ENCODE results near the gene GLDN.

Gene GLDN

GRCh38 chr15:51323749-51324148 lies 17.7 kb upstream of the GLDN start:
- DNase-seq, result no peak

- DNase-seq, result no peak
Observed at GRCh38 chr15:51325167-51325566, 16.3 kb upstream of the GLDN start.

- no peak for DNase-seq
Observed at GRCh38 chr15:51327081-51327480, 14.4 kb upstream of the GLDN start.

- peak; percentile 48 to 60 for DNase-seq
Observed at GRCh38 chr15:51328926-51329325, 12.5 kb upstream of the GLDN start.

GRCh38 chr15:51331141-51331540 lies 10.3 kb upstream of the GLDN start:
- DNase-seq, result no peak

GRCh38 chr15:51332206-51333147 lies 9.0 kb upstream of the GLDN start:
- peak; percentile 67 to 74 for DNase-seq

- DNase-seq, result no peak
Observed at GRCh38 chr15:51333571-51333970, 7.9 kb upstream of the GLDN start.

GRCh38 chr15:51334011-51334451 lies 7.4 kb upstream of the GLDN start:
- peak; percentile 37 to 52 for DNase-seq

- no peak for DNase-seq
Observed at GRCh38 chr15:51335087-51335486, 6.4 kb upstream of the GLDN start.

GRCh38 chr15:51335538-51336410 lies 5.7 kb upstream of the GLDN start:
- no peak for DNase-seq

GRCh38 chr15:51338496-51338895 lies 3.0 kb upstream of the GLDN start, which contains the start of gene CYP19A1:
CYP19A1 (minus strand) TSS chr15:51338596; CDS start chr15:51242912, 95,684 bp downstream.
- DNase-seq, result no peak

- no peak for DNase-seq
Observed at GRCh38 chr15:51342227-51342999, 958 bp downstream of the GLDN start.

- no peak for DNase-seq
Observed at GRCh38 chr15:51343466-51343865, 2.0 kb downstream of the GLDN start.

GRCh38 chr15:51346136-51346535 lies 4.7 kb downstream of the GLDN start:
- DNase-seq, result no peak

- no peak for DNase-seq
Observed at GRCh38 chr15:51348688-51349087, 7.2 kb downstream of the GLDN start.

- DNase-seq, result no peak
Observed at GRCh38 chr15:51349156-51349844, 7.8 kb downstream of the GLDN start.

- DNase-seq, result no peak
Observed at GRCh38 chr15:51350723-51351122, 9.3 kb downstream of the GLDN start.

- DNase-seq, result no peak
Observed at GRCh38 chr15:51353976-51354375, 12.5 kb downstream of the GLDN start.

- DNase-seq, result peak; percentile 59 to 78
Observed at GRCh38 chr15:51355096-51355495, 13.6 kb downstream of the GLDN start.

GRCh38 chr15:51356147-51356546 lies 14.7 kb downstream of the GLDN start:
- no peak for DNase-seq

- no peak for DNase-seq
Observed at GRCh38 chr15:51356983-51357382, 15.5 kb downstream of the GLDN start.

GRCh38 chr15:51359981-51360380 lies 18.5 kb downstream of the GLDN start:
- peak; percentile 35 to 68 for DNase-seq
